ENCODE data around the gene SH2D3C.
"Not testable (repeated sequence)": the region's sequence is repeated elsewhere in the genome, so short reads cannot be mapped to it uniquely, and the experiment has no call there.

Gene SH2D3C

DNA sequence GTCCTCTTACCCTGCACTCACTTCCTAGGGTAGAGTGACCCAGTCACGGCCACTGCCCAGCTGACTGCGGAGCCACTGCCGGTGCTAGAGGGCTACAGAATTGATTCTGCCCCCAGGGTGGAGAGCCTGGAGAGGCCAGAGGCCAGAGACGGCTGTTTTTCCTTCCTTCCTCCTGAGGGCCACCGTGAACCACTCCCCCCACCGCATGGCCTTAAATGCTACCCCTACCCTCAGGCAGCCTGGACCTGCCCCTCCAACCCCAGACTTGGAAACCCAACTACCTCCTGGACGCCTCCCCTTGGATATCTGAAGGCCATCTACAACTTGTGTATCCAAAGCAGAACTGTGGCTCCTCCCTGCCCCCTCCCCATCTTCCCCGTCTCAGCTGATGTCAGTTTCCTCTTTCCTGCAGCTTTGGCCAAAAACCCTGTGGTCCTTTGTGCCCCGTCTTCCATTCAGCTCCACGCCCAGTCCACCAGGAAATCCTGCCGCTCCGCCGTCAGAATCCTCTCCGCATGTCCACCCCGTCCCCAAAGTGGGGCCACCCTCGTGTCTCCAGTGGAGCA is 16.3 kb downstream of the SH2D3C start:
- no peak for DNase-seq

- DNase-seq, result no peak
Observed at GRCh38 chr9:127761491-127761956, 16.9 kb downstream of the SH2D3C start.

- no peak for DNase-seq
Observed at GRCh38 chr9:127761061-127761460, 17.4 kb downstream of the SH2D3C start.

- no peak for DNase-seq
Observed at GRCh38 chr9:127758843-127759242, 19.6 kb downstream of the SH2D3C start.

GRCh38 chr9:127756776-127757175 is 21.7 kb downstream of the SH2D3C start:
- DNase-seq, result not testable (repeated sequence)

DNA sequence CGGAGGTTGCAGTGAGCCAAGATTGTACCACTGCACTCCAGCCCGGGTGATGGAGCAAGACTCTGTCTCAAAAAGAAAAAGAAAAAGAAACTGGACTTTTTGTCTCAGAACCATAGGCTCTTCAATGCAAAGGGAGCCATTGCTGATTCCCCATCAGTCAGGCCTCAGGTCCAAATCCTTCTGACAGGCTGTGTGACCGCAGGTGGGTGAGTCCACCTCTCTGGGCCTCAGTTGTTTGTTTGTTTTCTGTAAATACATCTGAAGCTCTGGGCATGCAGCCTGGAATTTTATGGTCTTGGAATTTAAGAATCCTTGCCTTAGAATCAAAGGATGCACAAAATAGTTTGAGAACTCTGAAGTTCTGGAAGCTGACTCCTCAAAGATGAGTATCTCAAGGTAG is 22.2 kb downstream of the SH2D3C start:
- DNase-seq, result no peak

GRCh38 chr9:127755061-127756060 is 23.1 kb downstream of the SH2D3C start:
- peak; percentile 10 for DNase-seq

GRCh38 chr9:127754099-127755060 is 24.1 kb downstream of the SH2D3C start:
- DNase-seq, result no peak

- no peak for DNase-seq
Observed at GRCh38 chr9:127753622-127754021, 24.8 kb downstream of the SH2D3C start.

DNA sequence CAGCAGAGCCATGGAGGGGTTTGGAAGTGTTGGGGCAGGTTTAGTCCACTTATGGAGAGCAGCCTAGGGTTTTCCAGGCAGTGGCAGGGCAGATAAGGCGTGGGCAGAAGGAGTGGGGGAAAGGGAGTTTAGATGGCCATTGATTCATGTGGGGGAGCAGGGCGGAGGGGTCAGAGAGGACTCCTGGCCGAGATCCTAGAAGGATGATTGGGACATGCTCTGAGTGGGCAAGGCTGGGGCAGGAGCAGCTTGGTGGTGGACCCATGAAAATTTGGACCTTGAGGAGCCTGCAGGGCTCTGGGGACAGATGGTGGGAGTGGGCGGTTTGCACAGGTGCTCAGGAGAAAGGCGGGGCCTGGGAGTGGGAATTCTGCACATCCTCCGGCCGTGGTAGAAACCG is 25.3 kb downstream of the SH2D3C start:
- DNase-seq, result no peak

DNA sequence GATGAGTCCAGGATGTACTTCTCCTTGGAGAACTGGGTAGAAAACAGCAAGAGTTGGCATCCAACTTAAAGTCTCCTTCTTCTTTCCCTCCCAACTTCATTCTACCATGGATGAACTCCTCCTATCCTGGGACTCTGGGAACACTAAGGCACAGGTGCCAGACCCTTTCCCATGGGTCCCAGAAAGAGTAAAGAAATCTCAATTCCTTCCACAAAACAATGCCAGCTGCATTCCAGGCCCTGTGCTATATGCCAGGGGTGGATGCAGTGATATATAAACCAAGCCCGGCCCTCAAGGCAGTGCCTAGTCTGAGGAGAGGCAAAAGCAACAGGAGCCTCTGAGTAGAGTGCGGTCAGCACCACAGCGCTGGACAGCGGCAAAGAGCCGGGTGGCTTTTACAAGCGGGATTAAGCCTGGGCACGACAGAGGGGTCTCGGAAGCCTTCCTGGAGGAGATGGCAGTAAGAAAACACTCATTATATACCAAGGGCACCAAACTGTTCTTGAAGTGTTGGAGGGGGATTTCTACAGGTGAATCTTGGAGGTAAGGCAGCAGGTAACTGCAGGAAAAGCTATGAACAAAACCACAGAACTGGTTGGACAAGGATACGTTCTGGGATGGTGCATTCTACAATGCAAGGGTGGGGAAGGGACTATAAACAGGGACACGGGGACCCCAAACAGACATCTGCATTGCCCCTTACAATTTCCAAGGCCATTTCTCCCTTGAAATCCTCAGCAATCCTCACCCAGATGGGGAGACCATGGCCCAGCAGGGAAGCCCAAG is 27.0 kb downstream of the SH2D3C start:
- no peak for DNase-seq

- no peak for DNase-seq
Observed at GRCh38 chr9:127749090-127749787, 29.2 kb downstream of the SH2D3C start.

DNA sequence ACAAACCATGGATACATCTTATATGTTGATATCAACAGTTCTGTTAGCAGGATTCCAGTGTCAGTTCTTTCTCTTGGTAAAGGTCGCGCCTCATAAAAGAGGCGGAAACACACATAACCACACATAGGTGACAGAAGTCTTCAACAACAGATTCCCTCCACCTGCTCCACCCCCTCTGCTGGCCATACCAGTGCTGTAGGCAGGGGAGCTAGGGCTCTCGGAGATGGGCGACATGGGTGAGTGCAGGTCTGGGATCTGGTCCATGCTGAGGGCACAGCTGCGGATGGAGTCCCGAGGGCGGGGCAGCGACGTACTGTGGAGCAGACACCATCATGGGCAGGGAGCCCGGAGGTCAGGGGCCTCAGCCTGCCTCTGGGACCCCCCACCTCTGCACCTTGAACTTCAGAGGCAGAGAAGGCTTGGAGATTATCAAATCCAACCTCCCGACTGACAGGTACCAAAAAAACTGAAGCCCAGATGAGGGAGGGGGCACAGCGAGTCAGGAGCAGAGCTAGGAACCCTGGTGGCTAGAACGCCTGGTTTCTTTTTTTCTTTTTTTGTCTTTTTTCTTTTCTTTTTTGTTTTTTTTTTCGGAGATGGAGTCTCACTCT is 31.4 kb downstream of the SH2D3C start:
- no peak for DNase-seq

- no peak for DNase-seq
Observed at GRCh38 chr9:127744398-127745110, 33.9 kb downstream of the SH2D3C start.

DNA sequence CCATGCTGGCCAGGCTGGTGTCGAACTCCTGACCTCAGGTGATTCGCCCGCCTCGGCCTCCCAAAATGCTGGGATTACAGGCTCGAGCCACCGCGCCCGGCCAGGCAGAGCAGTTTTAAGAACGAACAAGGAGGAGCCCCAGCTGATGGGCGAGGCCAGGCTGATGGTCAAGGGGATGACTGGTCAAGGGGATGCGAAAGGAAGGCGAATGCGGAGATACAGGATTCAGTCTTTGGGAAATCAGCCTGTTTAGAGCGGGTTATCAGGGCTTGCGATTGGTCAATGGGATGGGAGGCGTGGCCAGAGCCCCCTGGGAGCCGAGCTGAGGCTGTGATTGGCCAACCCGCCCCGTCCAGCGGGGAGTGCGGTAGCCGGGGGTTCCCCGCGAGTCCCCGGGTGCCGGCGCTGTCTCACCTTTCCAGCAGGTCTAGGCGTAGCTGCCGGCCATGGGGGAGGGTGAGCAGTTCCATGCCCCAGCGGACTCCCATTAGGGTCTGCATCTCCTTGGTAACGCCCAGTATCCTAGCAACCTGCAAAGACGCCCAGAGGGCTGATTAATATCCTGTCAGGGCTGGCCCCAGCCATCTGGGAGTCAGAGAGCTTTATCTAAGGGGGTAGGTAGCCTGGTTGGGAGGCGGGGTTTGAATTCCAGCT is 35.9 kb downstream of the SH2D3C start:
- no peak for DNase-seq

- DNase-seq, result no peak
Observed at GRCh38 chr9:127741831-127742434, 36.5 kb downstream of the SH2D3C start.

GRCh38 chr9:127739614-127740330 is 38.7 kb downstream of the SH2D3C start:
- no peak for DNase-seq

DNA sequence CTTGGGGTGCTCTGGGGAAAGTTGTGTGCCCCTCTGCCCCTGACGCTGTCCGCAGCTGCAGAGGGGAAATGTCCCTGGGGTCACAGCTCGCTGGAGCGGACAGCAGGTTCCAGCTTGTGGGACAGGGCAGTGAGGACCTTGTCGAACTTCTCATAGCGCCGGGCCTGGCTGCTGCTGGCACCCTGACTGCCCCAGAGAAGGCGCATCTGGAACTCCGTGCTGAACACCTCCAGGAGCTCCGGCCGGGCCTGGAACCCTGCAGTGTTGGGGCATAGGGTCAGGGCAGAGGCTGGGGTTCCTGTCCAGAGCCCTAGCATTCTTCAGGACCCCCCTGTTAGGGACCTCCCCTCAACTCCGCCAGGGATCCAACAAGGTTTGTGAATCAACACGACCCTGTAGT is 39.8 kb downstream of the SH2D3C start:
- no peak for DNase-seq

Data from DMS79 (cell line).